Adrenal gland (tissue), 12 donors: Measurements from ENCODE around the gene CTTNBP2NL. TPM values are rescaled to one million over a fixed set of nuclear protein-coding genes. Genes with fewer than 3 reads are reported as not detected.
"Not testable (repeated sequence)": the region's sequence is repeated elsewhere in the genome, so short reads cannot be mapped to it uniquely, and the experiment has no call there.

Experiments used
- DNase-seq, 7 donors: peaks; one replicate each; pipeline ENCODE4 v3.0.0-alpha.2; 2019 to 2020
- H3K27ac ChIP-seq, 5 donors: fragments of 200-600 bp; sonication (generic) in 4 of 5; 1 replicate in 3 of 5; 2 replicates in 2 of 5; pipeline versions ENCODE4 v1.5.1 to v1.8.0; 2016 to 2020; ENCODE audit warnings: mild to moderate bottlenecking in 1 of 5
- H3K27me3 ChIP-seq: fragments of 200-600 bp; 2 replicates; pipeline ENCODE4 v1.8.0; 2021
- H3K36me3 ChIP-seq, 2 donors: fragments of 200-600 bp; replicated peaks in 1 of 2; 1 replicate in 1 of 2; 2 replicates in 1 of 2; pipeline versions ENCODE4 v1.5.1 to v1.8.0; 2018 to 2022
- H3K4me1 ChIP-seq, 2 donors: fragments of 200-600 bp; replicated peaks in 1 of 2; 1 replicate in 1 of 2; 2 replicates in 1 of 2; pipeline versions ENCODE4 v1.5.1 to v1.8.0; 2018 to 2021
- H3K4me3 ChIP-seq, 4 donors: fragments of 200-600 bp; sonication (generic) in 3 of 4; one replicate each; pipeline ENCODE4 v1.5.1; 2016 to 2018
- H3K9me3 ChIP-seq, 3 donors: fragments of 200-600 bp; sonication (generic) in 1 of 3; replicated peaks in 1 of 3; 1 replicate in 2 of 3; 2 replicates in 1 of 3; pipeline versions ENCODE4 v1.5.1 to v1.8.0; 2016 to 2021
- POLR2A ChIP-seq, 2 donors: fragments of 450-650 bp; IDR thresholded peaks; one replicate each; pipeline ENCODE4 v1.6.1; 2017; ENCODE audit warnings: antibody characterized with exemption in 2 of 2, mild to moderate bottlenecking in 2 of 2, moderate library complexity in 1 of 2
- WGBS, 4 donors: extraction: QIAGEN DNeasy Blood & Tissue Kit in 2 of 4; methylation state at CpG; one replicate each; pipeline versions ENCODE4 v1.1.5 to v1.1.7; 2013 to 2017; 5-methylcytosine and 5-hydroxymethylcytosine counted together
- intact Hi-C, 2 donors: fragments of 100-400 bp; cut with DNase I; formaldehyde crosslinking; loops; one replicate each; pipeline versions ENCODE4 v1.14.1 to v1.15.0; 2022 to 2023
- polyA plus RNA-seq, 3 donors: library from polyadenylated mRNA; stranded (reverse); fragments of 200-250 nt in 2 of 3; fragments of 350-450 nt in 1 of 3; fragmentation: Illumina TruSeq in 1 of 3; extraction: RNeasy Lipid Tissue Mini Kit (QIAGEN cat#74804) in 1 of 3; gene quantifications; one replicate each; pipeline ENCODE4 v1.2.3, GENCODE V29; 2013 to 2014
- total RNA-seq, 9 donors: library from RNA; depleted of rRNA in 4 of 9; stranded (reverse); fragments of >200 nt in 4 of 9; fragments of 120-200 nt in 1 of 9; fragmentation: NEBNext Ultra II Directional in 1 of 9; extraction: Animal tissue kit (Norgen Biotek cat#: 25700) in 1 of 9; gene quantifications; one replicate each; pipeline versions ENCODE4 v1.1.0 to v1.2.4, GENCODE V29; 2013 to 2023
- TF ChIP-seq, protein P1 (sequence below), 6 experiments: fragments of 450-650 bp in 4 of 6; fragments of 200-600 bp in 2 of 6; sonication (generic) in 1 of 6; IDR thresholded peaks; 1 replicate in 5 of 6; 2 replicates in 1 of 6; pipeline versions ENCODE4 v1.5.1 to v1.8.0; 2016 to 2021; ENCODE audit warnings: antibody characterized with exemption in 6 of 6, mild to moderate bottlenecking in 2 of 6, moderate library complexity in 1 of 6
- donor health status: healthy with polysubstance abuse.
- donor health status: Bipolar disorder and iron deficiency.
- donor health status: DM: yes; HTN: yes; CAD: no.
- donor health status: DM: no; HTN: no; CAD: no.
- donor health status: DM: no; HTN: no; CAD: no.
- donor health status: DM: yes; HTN: yes; CAD: no.

Gene CTTNBP2NL
- total and polyA plus RNA-seq, 12 donors: 2.5 to 22.0 (median 9.9) TPM

GRCh38 chr1:112465122-112465521 lies 69.1 kb downstream of the CTTNBP2NL start:
- 51 to 69% (median 63%) methylated on average over 4 to 5 of the region's 5 CpGs for WGBS, 4 donors
- H3K27me3 ChIP-seq: no peaks in the 10 kb centered on the region
- H3K4me3 ChIP-seq: no peak overlapping the region
- H3K36me3 ChIP-seq: no peaks in the 10 kb centered on the region
- intact Hi-C loops: no loop called here
- H3K27ac ChIP-seq: peak overlapping the region in 2 of 5 donors; percentile 64 to 66
- DNase-seq: peak in 1 of 7 donors; percentile 24
- H3K4me1 ChIP-seq: peaks cover 0 to 13% of the 10 kb centered on the region in 2 donors
- TF ChIP-seq POLR2A (IDR thresholded peaks at IDR 0.05): no peak
- TF ChIP-seq, protein P1, sequence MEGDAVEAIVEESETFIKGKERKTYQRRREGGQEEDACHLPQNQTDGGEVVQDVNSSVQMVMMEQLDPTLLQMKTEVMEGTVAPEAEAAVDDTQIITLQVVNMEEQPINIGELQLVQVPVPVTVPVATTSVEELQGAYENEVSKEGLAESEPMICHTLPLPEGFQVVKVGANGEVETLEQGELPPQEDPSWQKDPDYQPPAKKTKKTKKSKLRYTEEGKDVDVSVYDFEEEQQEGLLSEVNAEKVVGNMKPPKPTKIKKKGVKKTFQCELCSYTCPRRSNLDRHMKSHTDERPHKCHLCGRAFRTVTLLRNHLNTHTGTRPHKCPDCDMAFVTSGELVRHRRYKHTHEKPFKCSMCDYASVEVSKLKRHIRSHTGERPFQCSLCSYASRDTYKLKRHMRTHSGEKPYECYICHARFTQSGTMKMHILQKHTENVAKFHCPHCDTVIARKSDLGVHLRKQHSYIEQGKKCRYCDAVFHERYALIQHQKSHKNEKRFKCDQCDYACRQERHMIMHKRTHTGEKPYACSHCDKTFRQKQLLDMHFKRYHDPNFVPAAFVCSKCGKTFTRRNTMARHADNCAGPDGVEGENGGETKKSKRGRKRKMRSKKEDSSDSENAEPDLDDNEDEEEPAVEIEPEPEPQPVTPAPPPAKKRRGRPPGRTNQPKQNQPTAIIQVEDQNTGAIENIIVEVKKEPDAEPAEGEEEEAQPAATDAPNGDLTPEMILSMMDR (IDR thresholded peaks at IDR 0.05): no peak
- no peaks in the 10 kb centered on the region for H3K9me3 ChIP-seq

DNA sequence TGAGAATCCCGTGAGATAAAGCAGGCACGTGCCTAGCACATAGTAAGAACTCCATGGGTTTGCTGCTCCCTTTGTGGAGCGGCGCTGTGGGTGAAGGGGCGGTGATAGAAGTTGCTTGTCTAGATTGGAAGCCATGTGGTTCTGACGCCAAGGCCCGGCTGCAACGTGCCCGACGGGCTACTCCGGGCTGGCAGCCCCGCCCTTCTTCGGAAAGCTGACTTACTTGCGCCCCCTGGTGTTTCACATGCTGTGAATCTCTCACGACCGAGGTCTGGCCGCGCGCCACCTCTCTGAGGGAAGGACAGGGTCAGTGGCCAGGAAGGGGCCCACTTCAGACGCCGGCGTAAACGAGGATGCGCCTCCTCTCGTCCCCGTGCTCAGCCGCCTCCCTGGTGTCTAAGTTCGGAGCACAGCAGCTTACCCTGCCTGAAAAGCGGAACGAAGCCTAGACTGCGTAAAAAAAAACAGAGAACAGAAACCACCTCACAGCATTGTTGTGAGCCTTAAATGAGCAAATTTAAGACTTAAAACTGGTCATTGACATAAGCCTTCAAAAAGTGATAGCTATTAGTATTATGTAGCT lies 70.2 kb downstream of the CTTNBP2NL start:
- TF ChIP-seq, protein P1 (IDR thresholded peaks at IDR 0.05): peak; percentile 83 to 97 (median 94)
- no peak for TF ChIP-seq POLR2A (IDR thresholded peaks at IDR 0.05)
- WGBS, 4 donors: 1 to 2% (median 2%) methylated on average over 14 to 31 of the region's 31 CpGs
- Histone ChIP-seq H3K36me3 (no peaks in the 10 kb centered on the region), H3K4me1 (peaks cover 0 to 13% of the 10 kb centered on the region in 2 donors), H3K27me3 (no peaks in the 10 kb centered on the region), H3K27ac (peak overlapping the region in 3 of 5 donors; percentile 25 to 66 (median 64)), H3K4me3 (peak overlapping the region in 2 of 4 donors; percentile 4 to 44), H3K9me3 (no peaks in the 10 kb centered on the region)
- intact Hi-C loops: loop anchor here in 1 of 2 donors (2.0 kb wide), 1 partner anchor 75 kb away; no protein-coding TSS in a partner anchor
- DNase-seq: peak; percentile 95 to 98 (median 97)

DNA sequence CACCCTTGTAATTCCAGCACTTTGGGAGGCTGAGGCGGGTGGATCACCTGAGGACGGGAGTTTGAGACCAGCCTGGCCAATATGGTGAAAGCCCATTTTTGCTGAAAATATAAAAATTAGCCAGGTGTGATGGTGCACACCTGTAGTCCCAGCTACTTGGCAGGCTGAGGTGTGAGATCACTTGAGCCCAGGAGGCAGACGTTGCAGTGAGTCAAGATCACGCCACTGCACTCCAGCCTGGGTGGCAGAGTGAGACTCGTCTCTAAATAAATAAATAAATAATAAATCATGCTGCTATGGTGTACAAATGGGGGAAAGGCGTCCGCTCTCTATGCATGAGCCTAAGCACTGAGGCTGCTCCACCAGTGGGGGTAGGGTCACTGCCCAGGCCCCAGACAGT lies 74.3 kb downstream of the CTTNBP2NL start:
- H3K27me3 ChIP-seq, DNase-seq, H3K27ac ChIP-seq, H3K36me3 ChIP-seq, H3K4me3 ChIP-seq, intact Hi-C loops, H3K9me3 ChIP-seq: not testable (repeated sequence)
- WGBS, 4 donors: 77 to 84% (median 80%) methylated on average over 7 of the region's 7 CpGs
- peaks cover 0 to 13% of the 10 kb centered on the region in 2 donors for H3K4me1 ChIP-seq

DNA sequence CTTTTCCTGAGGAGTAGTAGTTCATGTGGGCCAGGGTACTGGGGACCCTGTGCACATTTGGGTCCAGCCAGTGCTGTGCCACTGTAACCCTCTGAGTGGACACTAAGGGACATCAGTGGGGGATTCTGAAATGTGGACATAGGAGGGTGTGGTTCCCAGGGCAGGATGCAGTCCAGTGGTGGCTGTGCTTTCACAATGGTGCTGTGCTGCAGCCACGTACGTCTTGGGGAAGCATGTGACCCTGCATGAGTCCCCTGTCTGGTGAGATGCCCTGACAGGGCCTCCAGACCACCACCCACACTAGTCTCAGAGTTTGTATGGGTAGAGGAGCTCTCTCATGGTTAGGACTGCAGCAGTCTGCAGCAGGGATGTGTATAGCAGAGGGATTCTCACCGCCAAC lies 75.0 kb downstream of the CTTNBP2NL start:
- Histone ChIP-seq H3K9me3 (peaks cover 0 to 8% (median 0%) of the 10 kb centered on the region in 3 donors), H3K27ac (no peak overlapping the region), H3K4me1 (peaks cover 0 to 7% of the 10 kb centered on the region in 2 donors), H3K4me3 (no peak overlapping the region), H3K36me3 (no peaks in the 10 kb centered on the region), H3K27me3 (no peaks in the 10 kb centered on the region)
- no peak for TF ChIP-seq POLR2A (IDR thresholded peaks at IDR 0.05)
- TF ChIP-seq, protein P1 (IDR thresholded peaks at IDR 0.05): no peak
- intact Hi-C loops: no loop called here
- WGBS, 4 donors: 72 to 100% (median 77%) methylated on average over 1 to 3 of the region's 3 CpGs
- no peak for DNase-seq

- Histone ChIP-seq H3K9me3 (peaks cover 0 to 8% (median 0%) of the 10 kb centered on the region in 3 donors), H3K36me3 (no peaks in the 10 kb centered on the region), H3K27ac (no peak overlapping the region), H3K4me3 (no peak overlapping the region), H3K4me1 (no peaks in the 10 kb centered on the region), H3K27me3 (no peaks in the 10 kb centered on the region)
- intact Hi-C loops: no loop called here
- 68 to 100% (median 87%) methylated on average over 1 of the region's 1 CpG for WGBS, 4 donors
- DNase-seq: no peak
- TF ChIP-seq POLR2A (IDR thresholded peaks at IDR 0.05): no peak
- TF ChIP-seq, protein P1 (IDR thresholded peaks at IDR 0.05): no peak
These were observed 76.1 kb downstream of the CTTNBP2NL start for GRCh38 chr1:112472142-112472541.
